Muscle layer of duodenum (tissue), 2 donors: ENCODE results near the gene SLC38A7.
"Not testable (repeated sequence)": the region's sequence is repeated elsewhere in the genome, so short reads cannot be mapped to it uniquely, and the experiment has no call there.

ENCODE experiments used
- H3K27ac ChIP-seq: one replicate; pipeline ENCODE4 v1.7.0; 2013; ENCODE audit warnings: mild to moderate bottlenecking, low read length
- H3K27me3 ChIP-seq: one replicate; pipeline ENCODE4 v1.7.0; 2013; ENCODE audit warnings: low read depth, mild to moderate bottlenecking, control low read depth, low read length
- H3K36me3 ChIP-seq, 2 donors: one replicate each; pipeline ENCODE4 v1.7.0; 2013; ENCODE audit warnings: low read length in 2 of 2, control low read depth in 1 of 2, mild to moderate bottlenecking in 1 of 2; ENCODE audit not compliant: insufficient read depth in 2 of 2, control insufficient read depth in 1 of 2
- H3K4me1 ChIP-seq, 2 donors: one replicate each; pipeline ENCODE4 v1.7.0; 2013; ENCODE audit warnings: low read length in 2 of 2, mild to moderate bottlenecking in 2 of 2, control low read depth in 1 of 2, moderate library complexity in 1 of 2; ENCODE audit not compliant: insufficient read depth in 2 of 2, control insufficient read depth in 1 of 2
- H3K4me3 ChIP-seq, 2 donors: one replicate each; pipeline ENCODE4 v1.7.0; 2013; ENCODE audit warnings: low read length in 2 of 2, low read depth in 1 of 2, mild to moderate bottlenecking in 1 of 2
- H3K9me3 ChIP-seq, 2 donors: one replicate each; pipeline ENCODE4 v1.7.0; 2013; ENCODE audit warnings: low read length in 2 of 2, control low read depth in 1 of 2, mild to moderate bottlenecking in 1 of 2; ENCODE audit not compliant: control insufficient read depth in 1 of 2
- donor health status: healthy.

Gene SLC38A7

GRCh38 chr16:58649707-58650106, 34.9 kb downstream of the SLC38A7 start:
- Histone ChIP-seq H3K4me3 (no peak overlapping the region), H3K27ac (no peak overlapping the region), H3K27me3 (no peaks in the 10 kb centered on the region), H3K36me3 (no peaks in the 10 kb centered on the region), H3K4me1 (no peaks in the 10 kb centered on the region), H3K9me3 (no peaks in the 10 kb centered on the region)

- no peaks in the 10 kb centered on the region for H3K9me3 ChIP-seq
- no peaks in the 10 kb centered on the region for H3K36me3 ChIP-seq
- no peaks in the 10 kb centered on the region for H3K4me1 ChIP-seq
- H3K4me3 ChIP-seq, result no peak overlapping the region
- no peaks in the 10 kb centered on the region for H3K27me3 ChIP-seq
- H3K27ac ChIP-seq, result no peak overlapping the region
Observed at GRCh38 chr16:58647107-58647506, 37.5 kb downstream of the SLC38A7 start.

GRCh38 chr16:58644765-58645487, 39.6 kb downstream of the SLC38A7 start:
- no peaks in the 10 kb centered on the region for H3K27me3 ChIP-seq
- no peaks in the 10 kb centered on the region for H3K4me1 ChIP-seq
- H3K36me3 ChIP-seq, result no peaks in the 10 kb centered on the region
- H3K4me3 ChIP-seq, result no peak overlapping the region
- H3K9me3 ChIP-seq, result no peaks in the 10 kb centered on the region
- no peak overlapping the region for H3K27ac ChIP-seq

- Histone ChIP-seq H3K36me3 (no peaks in the 10 kb centered on the region), H3K9me3 (no peaks in the 10 kb centered on the region), H3K27ac (no peak overlapping the region), H3K27me3 (no peaks in the 10 kb centered on the region), H3K4me3 (no peak overlapping the region), H3K4me1 (no peaks in the 10 kb centered on the region)
Observed at GRCh38 chr16:58644108-58644507, 40.5 kb downstream of the SLC38A7 start.

- Histone ChIP-seq H3K4me1 (no peaks in the 10 kb centered on the region), H3K27ac (no peak overlapping the region), H3K36me3 (no peaks in the 10 kb centered on the region), H3K4me3 (no peak overlapping the region), H3K9me3 (no peaks in the 10 kb centered on the region), H3K27me3 (no peaks in the 10 kb centered on the region)
Observed at GRCh38 chr16:58640949-58641348, 43.6 kb downstream of the SLC38A7 start.

- H3K4me3 ChIP-seq, result no peak overlapping the region
- H3K9me3 ChIP-seq, result no peaks in the 10 kb centered on the region
- no peak overlapping the region for H3K27ac ChIP-seq
- no peaks in the 10 kb centered on the region for H3K36me3 ChIP-seq
- no peaks in the 10 kb centered on the region for H3K4me1 ChIP-seq
- H3K27me3 ChIP-seq, result no peaks in the 10 kb centered on the region
Observed at GRCh38 chr16:58639836-58640235, 44.7 kb downstream of the SLC38A7 start.

GRCh38 chr16:58639230-58639629, 45.3 kb downstream of the SLC38A7 start:
- Histone ChIP-seq H3K4me3 (no peak overlapping the region), H3K9me3 (no peaks in the 10 kb centered on the region), H3K27ac (no peak overlapping the region), H3K27me3 (no peaks in the 10 kb centered on the region), H3K36me3 (no peaks in the 10 kb centered on the region), H3K4me1 (no peaks in the 10 kb centered on the region)

- H3K4me3 ChIP-seq, result no peak overlapping the region
- H3K27me3 ChIP-seq, result no peaks in the 10 kb centered on the region
- no peaks in the 10 kb centered on the region for H3K36me3 ChIP-seq
- H3K4me1 ChIP-seq, result no peaks in the 10 kb centered on the region
- no peak overlapping the region for H3K27ac ChIP-seq
- no peaks in the 10 kb centered on the region for H3K9me3 ChIP-seq
Observed at GRCh38 chr16:58638148-58639036, 46.2 kb downstream of the SLC38A7 start.

- not testable (repeated sequence) for H3K36me3 ChIP-seq, H3K27me3 ChIP-seq, H3K4me3 ChIP-seq, H3K9me3 ChIP-seq, H3K4me1 ChIP-seq, H3K27ac ChIP-seq
Observed at GRCh38 chr16:58637021-58637420, 47.5 kb downstream of the SLC38A7 start.

- Histone ChIP-seq H3K36me3 (no peaks in the 10 kb centered on the region), H3K4me3 (no peak overlapping the region), H3K4me1 (no peaks in the 10 kb centered on the region), H3K9me3 (no peaks in the 10 kb centered on the region), H3K27ac (no peak overlapping the region), H3K27me3 (no peaks in the 10 kb centered on the region)
Observed at GRCh38 chr16:58636466-58636865, 48.1 kb downstream of the SLC38A7 start.

GRCh38 chr16:58635502-58635901, 49.1 kb downstream of the SLC38A7 start:
- Histone ChIP-seq H3K27ac (no peak overlapping the region), H3K27me3 (no peaks in the 10 kb centered on the region), H3K4me3 (no peak overlapping the region), H3K36me3 (no peaks in the 10 kb centered on the region), H3K9me3 (no peaks in the 10 kb centered on the region), H3K4me1 (no peaks in the 10 kb centered on the region)
